GM21423 (cell line): ENCODE results near the gene MREG.

Experiments
- ATAC-seq: cut with Tn5 transposase; IDR thresholded peaks from one replicate; pipeline ENCODE4 v1.9.1; 2021; ENCODE audit warnings: mild to moderate bottlenecking, moderate library complexity; ENCODE audit not compliant: unreplicated experiment

MREG gene, protein sequence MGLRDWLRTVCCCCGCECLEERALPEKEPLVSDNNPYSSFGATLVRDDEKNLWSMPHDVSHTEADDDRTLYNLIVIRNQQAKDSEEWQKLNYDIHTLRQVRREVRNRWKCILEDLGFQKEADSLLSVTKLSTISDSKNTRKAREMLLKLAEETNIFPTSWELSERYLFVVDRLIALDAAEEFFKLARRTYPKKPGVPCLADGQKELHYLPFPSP

DNA sequence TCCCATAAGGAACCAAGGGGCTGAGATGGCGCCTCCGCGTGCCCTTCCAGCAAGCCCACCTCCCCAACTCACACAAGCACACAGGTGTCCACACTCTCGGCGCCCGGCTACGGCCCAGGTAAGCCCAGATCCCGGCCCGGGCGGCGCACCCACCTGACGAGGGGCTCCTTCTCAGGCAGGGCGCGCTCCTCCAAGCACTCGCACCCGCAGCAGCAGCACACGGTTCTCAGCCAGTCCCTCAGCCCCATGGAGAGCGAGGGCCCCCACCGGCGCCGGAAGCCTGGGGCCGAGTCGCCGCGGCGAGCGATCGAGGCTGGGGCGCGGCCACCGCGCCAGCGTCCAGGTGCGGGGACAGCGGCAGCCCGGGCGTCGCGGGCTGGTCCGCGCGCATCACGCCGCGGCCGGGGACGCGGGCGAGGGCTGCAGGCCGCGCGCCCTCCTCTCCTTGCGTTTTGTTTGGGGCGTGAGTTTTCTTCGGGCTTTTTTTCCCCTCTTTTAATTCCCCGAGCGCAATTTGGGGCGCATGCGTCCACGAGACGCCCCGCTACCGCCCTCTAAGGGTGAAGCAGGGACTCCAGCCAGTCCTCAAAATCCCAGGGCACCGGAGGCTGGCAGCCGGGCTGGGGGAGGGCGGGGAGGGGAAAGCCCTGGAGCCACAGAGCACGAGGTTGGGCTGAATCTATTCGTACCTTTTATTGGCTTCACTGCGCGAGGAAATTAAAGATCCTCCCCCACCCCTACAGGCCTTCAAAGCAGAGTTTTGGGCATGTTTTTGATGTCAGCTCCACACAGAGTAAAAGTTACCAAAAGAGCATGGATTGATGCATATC, at the start of gene MREG:
Gene MREG (minus strand): TSS at position 472 of the 830 bp plus-strand sequence. CDS start 224 bp downstream, at position 248.
- peak; percentile 38 for ATAC-seq

DNA sequence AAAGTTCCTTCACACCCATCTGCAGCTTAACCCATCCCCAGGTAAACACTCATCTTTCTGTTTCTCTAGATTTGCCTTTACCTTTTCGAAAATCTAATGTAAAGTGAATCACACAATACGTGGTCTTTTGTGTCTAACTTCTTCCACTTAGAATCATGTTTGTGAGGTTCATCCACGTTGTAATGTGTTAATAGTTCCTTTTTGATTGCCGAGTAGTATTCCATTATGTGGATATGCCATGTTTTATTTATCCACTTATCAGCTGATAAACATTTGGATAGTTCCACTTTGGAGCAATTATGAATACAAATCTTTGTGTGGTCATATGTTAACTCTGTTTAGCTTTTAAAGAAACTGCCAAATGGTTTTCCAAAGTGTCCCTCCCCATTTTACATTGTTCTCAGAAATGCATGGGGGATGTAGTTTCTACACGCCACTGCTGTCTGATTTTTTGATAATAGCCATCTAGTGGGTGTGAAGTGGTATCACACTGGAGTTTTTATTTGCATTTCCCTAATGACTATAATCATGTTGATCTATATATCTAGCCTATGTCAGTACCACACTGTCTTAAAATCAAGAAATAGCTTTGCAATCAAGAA, 46.0 kb upstream of the MREG start:
- ATAC-seq = no peak

- ATAC-seq = peak; percentile 89
Measured at GRCh38 chr2:216057688-216058193, 44.4 kb upstream of the MREG start.

- ATAC-seq = no peak
Measured at GRCh38 chr2:216056739-216057138, 43.4 kb upstream of the MREG start.

GRCh38 chr2:216055680-216056079, 42.3 kb upstream of the MREG start:
- no peak for ATAC-seq

DNA sequence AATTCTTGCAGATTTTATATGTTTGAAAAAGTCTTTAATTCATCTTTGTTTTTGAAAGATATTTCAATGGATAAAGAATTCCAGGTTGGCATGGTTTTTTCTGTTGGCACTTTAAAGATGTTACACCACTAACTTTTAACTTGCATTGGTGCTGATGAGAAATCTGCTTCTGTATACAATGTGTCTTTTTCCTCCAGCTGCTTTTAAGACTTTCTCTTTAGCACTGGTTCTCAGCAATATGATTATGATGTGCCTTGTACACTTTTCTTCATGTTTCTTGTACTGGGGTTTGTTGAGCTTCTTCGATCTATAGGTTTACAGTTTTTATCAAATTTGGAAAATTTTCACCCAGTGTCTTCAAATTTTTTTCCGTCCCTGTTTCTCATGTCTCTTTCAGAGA, 39.1 kb upstream of the MREG start:
- ATAC-seq = no peak

DNA sequence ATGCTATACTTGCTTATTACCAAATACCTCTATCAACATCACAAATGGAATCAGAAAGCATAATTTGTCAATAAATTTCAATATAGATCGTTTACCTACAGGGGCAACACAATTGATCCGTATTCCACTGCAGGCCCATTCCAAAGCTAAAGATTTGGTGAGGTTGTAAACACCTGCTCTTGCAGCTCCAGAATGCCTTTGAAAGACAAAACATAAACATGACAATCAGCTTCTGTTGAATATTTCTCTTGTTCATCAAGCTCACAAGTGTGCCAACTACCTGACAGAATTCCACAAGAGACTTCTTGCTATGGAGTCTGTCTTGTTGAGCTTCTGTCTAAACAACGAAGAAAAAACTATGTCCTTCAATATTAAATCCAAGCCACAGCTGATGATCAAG, 38.0 kb upstream of the MREG start:
- ATAC-seq = no peak

- ATAC-seq = no peak
Measured at GRCh38 chr2:216049452-216049851, 36.1 kb upstream of the MREG start.

DNA sequence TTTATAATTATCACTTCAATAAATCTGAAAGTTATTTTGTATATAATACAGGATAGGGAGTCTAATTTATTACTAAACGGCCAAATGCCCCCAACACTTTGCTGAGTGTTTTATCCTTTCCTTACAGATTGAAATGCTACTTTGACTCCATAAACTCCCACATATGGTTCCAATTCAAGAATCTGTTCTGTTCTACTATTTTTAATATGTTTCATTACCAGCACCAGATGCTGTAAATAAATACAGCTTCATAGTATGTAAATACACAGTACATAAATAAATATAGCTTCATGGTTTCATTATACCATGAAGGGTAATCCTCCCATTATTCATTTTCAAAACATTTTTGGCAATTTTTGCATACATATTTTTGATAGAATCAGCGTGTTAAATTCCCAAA, 34.0 kb upstream of the MREG start:
- no peak for ATAC-seq

- peak; percentile 89 for ATAC-seq
Measured at GRCh38 chr2:216044883-216045486, 31.6 kb upstream of the MREG start.

GRCh38 chr2:216043949-216044348, 30.6 kb upstream of the MREG start:
- no peak for ATAC-seq

DNA sequence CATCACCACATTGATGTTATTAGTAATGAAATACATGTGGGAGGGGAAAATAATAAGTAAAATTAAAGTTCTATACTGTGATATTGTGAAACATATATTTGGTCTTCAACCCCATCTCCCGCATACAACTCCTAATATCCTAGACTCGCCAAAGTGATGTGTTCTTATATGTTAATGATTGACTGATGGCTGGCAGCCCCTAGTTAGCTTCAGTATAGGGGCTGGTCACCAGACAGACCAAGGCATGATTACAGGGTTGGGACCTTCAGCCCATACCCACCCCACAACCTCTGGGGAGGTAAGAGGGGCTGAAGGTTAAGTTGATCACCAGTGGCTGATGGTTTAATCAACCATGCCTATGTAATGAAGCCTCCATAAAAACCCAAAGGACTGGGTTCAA, 28.1 kb upstream of the MREG start:
- no peak for ATAC-seq

DNA sequence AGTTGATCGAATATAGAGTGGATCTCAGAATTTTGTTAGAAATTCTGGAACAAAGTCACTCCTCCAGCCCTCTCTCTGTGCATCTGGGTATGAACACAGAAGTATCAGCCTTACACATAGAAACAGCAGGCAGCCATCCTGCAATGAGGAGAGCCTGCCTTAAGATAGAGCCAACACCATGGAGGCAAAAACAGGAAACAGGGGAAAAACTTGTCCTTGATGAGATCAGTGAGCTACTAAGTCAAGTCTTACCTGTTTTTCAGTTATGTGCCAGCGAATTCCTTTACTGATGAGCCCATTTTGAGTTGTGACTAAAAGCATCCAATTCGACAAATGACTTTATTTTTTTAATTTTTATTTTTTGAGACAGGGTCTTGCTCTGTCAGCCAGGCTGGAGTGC, 26.6 kb upstream of the MREG start:
- ATAC-seq = no peak

DNA sequence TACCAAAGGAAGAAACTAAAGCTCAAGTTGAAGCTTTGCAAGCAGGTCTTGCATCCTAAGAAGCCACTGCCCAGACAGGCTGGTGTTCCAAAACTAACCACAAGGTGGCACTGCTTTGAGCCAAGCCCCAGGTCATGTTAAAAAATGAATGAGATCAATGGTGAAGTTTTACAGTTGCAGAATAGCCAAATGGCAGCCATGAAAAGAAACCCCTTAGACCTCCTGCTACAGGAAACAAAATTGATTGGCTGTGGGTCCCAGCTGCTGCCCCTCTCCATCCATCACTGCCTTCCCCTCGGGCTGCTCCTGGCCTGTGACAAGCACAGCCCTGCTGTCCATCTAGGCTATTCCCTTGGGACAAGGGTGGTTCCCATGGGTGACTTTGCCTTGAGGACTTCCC, 20.7 kb upstream of the MREG start:
- peak; percentile 52 for ATAC-seq

DNA sequence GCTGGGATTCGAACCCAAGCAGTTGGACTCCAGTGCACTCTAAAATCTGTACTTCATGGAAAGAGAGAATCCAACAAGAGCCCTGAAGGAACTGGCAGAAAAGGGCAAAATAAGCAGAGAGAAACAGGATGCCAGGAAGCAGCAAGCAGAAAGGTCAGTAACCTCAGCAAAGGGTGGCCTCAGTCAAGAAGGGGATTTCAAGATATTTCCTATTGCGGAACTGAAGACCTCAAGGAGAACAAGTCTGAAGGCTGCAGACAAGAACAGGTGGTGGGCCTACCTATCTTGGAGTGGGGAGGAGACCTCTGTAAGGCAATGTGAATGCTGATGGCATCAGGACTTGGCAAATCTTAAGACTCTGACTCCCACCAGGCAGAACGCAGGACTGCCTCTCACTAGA, 20.1 kb upstream of the MREG start:
- ATAC-seq = no peak

GRCh38 chr2:216031960-216032689, 18.8 kb upstream of the MREG start:
- ATAC-seq = peak; percentile 69

DNA sequence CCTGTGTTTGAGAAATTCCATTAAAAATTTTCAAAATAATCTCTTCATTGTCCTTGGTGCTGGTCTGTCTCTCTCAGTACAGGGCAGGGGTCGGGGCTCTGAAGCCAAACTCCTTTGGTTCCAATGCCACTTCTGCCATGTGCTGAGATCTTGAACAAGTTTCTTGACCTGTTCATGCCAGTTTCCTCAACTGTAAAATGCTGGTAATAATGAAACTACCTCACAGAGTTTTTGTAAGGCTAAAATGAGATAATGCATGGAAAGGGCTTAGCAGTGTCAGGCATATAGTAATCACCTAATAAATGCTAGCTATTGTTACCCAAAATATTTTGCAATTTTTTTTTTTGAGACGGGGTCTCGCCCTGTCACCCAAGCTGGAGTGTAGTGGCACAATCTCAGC, 16.9 kb upstream of the MREG start:
- no peak for ATAC-seq

DNA sequence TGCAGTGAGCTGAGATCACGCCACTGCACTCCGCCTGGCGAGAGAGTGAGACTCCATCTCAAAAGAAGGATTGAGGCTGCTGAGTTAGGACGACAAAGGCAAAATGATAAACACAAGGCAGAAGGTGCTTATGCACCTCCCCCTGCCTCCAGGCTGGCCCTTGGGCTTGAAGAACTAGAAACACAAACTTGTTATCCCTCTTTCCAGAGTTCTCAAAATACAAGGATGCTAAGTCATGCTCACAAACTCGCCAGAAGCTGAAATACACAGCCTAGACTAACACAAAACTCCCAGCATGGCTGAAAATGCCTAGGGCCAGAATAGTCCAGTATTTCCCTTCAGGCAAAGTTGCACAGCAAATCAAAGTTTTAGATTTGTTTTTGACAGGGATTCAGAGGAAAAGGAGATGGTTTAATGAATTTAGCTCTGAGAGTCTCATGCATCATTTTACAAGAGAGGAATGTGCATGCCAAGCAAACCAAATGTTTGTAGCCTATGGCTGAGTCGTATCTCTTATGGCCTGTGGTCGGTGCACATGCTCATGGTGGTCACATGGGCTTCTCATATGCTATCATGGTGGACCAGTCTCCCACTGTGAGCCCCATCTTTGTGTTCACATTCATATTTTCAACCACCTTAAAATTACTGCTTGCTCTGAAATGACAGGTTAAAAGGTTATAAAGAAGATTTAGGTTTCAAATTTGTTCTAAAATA, 16.2 kb upstream of the MREG start:
- ATAC-seq = no peak

GRCh38 chr2:216024779-216025336, 11.5 kb upstream of the MREG start:
- ATAC-seq = no peak
